Immature natural killer cell (primary cell): Measurements from ENCODE around the gene VWA1. TPM values are rescaled to one million over a fixed set of nuclear protein-coding genes. Genes with fewer than 3 reads are reported as not detected.
A peak's percentile ranks its signal among the peaks of the same experiment; 100 is the strongest.
"Not testable (repeated sequence)": the region's sequence is repeated elsewhere in the genome, so short reads cannot be mapped to it uniquely, and the experiment has no call there.

Experiments used
- DNase-seq, 3 donors: peaks; one replicate each; pipeline ENCODE4 v3.0.0; 2022; ENCODE audit warnings: mixed read lengths in 1 of 3
- H3K27ac Mint-ChIP-seq, 6 donors: one replicate each; pipeline ENCODE4 v1.8.0; 2020; ENCODE audit warnings: mixed read lengths in 6 of 6, mild to moderate bottlenecking in 5 of 6, inconsistent platforms in 4 of 6, moderate library complexity in 3 of 6
- H3K27me3 Mint-ChIP-seq, 3 donors: one replicate each; pipeline ENCODE4 v1.8.0; 2020 to 2021; ENCODE audit warnings: low read depth in 3 of 3, mild to moderate bottlenecking in 3 of 3, mixed read lengths in 3 of 3, moderate library complexity in 3 of 3, inconsistent platforms in 1 of 3
- H3K36me3 Mint-ChIP-seq, 3 donors: one replicate each; pipeline ENCODE4 v1.8.0; 2020; ENCODE audit warnings: mixed read lengths in 3 of 3, inconsistent platforms in 2 of 3, mild to moderate bottlenecking in 2 of 3
- H3K4me1 Mint-ChIP-seq, 2 donors: one replicate each; pipeline ENCODE4 v1.8.0; 2020; ENCODE audit warnings: inconsistent platforms in 2 of 2, mild to moderate bottlenecking in 2 of 2, mixed read lengths in 2 of 2, moderate library complexity in 1 of 2
- H3K4me3 Mint-ChIP-seq, 5 donors: one replicate each; pipeline ENCODE4 v1.8.0; 2020; ENCODE audit warnings: mild to moderate bottlenecking in 5 of 5, mixed read lengths in 5 of 5, inconsistent platforms in 3 of 5, moderate library complexity in 3 of 5
- H3K9me3 Mint-ChIP-seq, 6 donors: one replicate each; pipeline ENCODE4 v1.8.0; 2020; ENCODE audit warnings: mild to moderate bottlenecking in 6 of 6, mixed read lengths in 6 of 6, inconsistent platforms in 4 of 6, moderate library complexity in 3 of 6
- polyA plus RNA-seq, 3 donors: library from polyadenylated mRNA; unstranded; fragments of 300-500 nt; fragmentation: Illumina TruSeq; gene quantifications; one replicate each; pipeline ENCODE4 v1.2.3, GENCODE V29; 2021

VWA1 gene
- polyA plus RNA-seq, 3 donors from 2014 or later, result not detected

DNA sequence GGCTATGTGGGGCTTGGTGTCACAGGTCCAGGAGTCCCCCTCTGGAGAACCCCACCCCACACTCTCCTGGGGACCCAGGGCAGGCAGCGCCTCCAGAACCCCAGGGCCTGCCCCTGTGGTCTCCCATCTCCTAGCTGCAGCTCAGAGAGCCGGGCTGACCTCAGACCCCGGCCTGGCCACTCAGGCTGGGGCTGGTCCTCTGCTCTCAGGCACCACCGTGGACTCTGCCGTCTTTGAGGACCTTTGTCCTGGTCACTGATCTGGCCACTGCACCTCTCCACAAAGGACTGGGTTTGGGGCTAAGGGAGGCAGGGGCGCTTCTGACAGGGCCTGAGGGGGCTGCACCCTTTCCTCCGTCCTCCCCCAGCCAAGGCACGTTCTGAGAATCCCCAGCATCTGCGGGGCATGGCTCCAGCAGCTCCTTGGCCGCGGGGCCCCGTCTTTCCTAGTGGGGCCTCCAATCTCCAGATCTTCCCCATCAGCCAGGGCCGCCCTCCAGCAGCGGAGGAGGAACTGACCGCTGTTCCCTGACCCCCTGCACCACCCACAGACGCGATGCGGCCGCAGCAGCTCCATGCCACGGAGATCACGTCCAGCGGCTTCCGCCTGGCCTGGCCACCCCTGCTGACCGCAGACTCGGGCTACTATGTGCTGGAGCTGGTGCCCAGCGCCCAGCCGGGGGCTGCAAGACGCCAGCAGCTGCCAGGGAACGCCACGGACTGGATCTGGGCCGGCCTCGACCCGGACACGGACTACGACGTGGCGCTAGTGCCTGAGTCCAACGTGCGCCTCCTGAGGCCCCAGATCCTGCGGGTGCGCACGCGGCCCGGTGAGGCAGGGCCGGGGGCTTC is 3.3 kb downstream of the VWA1 start:
- Mint-ChIP-seq H3K4me3 (no peak overlapping the region), H3K27ac (no peak overlapping the region), H3K27me3 (peaks cover 2 to 7% (median 6%) of the 10 kb centered on the region in 3 donors), H3K9me3 (no peaks in the 10 kb centered on the region), H3K4me1 (peaks cover 0 to 2% of the 10 kb centered on the region in 2 donors), H3K36me3 (no peaks in the 10 kb centered on the region)
- no peak for DNase-seq

DNA sequence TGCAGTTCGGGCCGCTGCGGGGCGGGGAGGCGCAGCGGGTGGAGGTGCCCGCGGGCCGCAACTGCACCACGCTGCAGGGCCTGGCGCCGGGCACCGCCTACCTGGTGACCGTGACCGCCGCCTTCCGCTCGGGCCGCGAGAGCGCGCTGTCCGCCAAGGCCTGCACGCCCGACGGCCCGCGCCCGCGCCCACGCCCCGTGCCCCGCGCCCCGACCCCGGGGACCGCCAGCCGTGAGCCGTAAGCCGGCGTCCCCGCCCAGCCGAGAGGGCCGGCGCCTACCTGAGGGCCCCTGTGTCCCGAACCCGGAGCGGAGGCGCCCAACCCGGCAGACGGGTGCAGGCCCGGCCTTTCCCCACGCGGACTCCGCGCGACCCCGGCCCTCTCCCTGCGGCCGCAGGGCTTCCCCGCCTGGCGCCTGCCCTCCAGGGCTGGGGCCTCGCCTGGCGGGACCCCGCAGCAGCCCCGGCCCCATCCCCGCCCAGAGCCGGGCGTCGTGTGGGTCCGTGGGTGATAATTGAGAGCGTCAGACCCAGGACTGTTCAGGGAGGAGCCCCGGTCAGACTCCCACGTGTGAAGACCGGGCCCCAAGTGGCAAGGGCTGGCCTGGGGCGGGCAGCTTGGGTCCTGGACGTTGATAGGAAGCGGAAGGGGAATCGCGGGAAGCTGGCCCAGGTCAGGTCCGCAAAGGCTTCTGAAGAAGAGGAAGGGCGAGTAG is 4.2 kb downstream of the VWA1 start:
- no peak for DNase-seq
- H3K9me3 Mint-ChIP-seq, result no peaks in the 10 kb centered on the region
- peaks cover 2 to 11% (median 7%) of the 10 kb centered on the region in 3 donors for H3K27me3 Mint-ChIP-seq
- no peak overlapping the region for H3K27ac Mint-ChIP-seq
- H3K4me3 Mint-ChIP-seq, result no peak overlapping the region
- peaks cover 0 to 2% of the 10 kb centered on the region in 2 donors for H3K4me1 Mint-ChIP-seq
- no peaks in the 10 kb centered on the region for H3K36me3 Mint-ChIP-seq

DNA sequence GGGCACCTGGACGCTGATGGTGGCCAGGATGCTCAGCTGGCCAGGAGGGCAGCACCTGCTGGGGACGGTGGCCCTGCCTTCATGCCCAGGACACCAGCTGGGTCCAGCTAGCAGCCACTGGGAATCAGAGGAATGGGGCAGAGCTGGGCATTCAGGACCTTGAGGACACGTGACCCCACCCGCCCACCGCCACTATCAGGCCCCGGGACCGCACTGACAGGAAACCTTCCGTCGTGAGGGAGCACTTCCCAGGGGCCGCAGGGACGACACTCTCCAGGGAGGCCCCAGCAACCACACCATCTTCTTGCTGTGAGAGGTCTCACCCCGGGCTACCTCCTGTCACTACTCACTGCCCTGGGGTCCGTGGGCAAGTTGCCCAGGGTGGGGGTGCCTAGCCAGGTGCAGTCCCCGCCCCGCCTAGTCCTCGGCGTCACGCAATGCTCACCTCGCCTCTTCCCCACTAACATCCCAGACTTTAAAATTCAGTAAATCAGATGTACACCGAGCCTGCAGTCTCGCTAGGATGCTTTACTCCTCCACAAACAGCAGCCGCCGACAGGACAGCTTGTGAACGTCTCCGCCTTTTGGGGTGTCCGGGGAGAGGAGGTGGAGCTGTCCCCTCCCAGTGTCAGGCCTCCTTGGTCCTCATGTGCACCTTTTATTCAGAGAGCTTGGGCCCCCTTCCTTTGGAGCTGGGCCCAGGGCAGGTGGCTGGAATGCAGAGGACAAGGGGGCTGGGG is 4.9 kb downstream of the VWA1 start:
- H3K36me3 Mint-ChIP-seq, result no peaks in the 10 kb centered on the region
- peaks cover 2 to 8% (median 3%) of the 10 kb centered on the region in 3 donors for H3K27me3 Mint-ChIP-seq
- no peak overlapping the region for H3K4me3 Mint-ChIP-seq
- no peak for DNase-seq
- H3K4me1 Mint-ChIP-seq, result peaks cover 0 to 2% of the 10 kb centered on the region in 2 donors
- no peaks in the 10 kb centered on the region for H3K9me3 Mint-ChIP-seq
- no peak overlapping the region for H3K27ac Mint-ChIP-seq

DNA sequence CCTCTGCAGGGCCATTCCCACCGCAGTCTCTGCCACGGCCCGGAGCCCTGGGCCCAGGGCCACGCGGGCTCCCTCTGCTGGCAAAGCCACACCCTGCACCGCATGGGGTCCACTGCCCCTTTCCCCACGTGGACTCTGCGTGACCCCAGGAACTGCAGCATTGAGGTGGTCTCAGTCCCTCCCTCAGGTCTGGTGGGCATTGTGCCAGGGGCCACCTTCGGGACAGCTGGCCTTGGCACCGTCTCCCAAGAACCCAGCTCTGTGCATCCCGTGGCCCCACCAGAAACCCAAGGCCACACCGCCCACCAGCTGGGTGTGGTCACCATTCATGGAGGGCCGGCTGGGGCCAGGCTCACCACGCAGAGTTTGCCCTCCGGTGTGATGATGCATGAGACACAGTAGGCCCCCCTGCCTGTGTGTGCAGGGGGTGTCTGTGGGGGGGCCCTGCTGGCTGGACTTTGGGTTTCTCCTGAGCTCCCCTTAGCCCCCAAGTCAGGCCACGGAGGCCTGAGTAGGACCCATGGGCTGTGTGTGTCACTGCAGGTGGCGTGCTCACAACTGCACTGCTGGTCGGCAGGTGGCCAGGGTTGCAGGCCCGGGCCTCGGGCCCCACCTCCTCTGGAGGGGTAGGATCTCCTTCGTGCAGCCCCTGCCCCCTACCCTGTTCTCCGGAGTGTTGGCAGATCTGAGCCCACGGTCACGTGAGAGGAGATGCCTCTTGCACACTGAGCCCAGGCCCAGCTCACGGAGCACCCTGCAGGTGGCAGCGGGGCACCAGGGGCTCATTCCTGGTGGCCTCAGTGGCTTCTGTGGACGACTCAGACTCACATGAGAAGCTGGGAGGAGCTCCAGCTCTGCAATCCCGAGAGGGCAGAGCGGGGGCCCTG is 5.8 kb downstream of the VWA1 start:
- Mint-ChIP-seq H3K9me3 (no peaks in the 10 kb centered on the region), H3K27ac (no peak overlapping the region), H3K27me3 (peaks cover 2 to 7% (median 3%) of the 10 kb centered on the region in 3 donors), H3K4me1 (peaks cover 0 to 1% of the 10 kb centered on the region in 2 donors), H3K36me3 (no peaks in the 10 kb centered on the region), H3K4me3 (no peak overlapping the region)
- peak; percentile 31 to 48 (median 44) for DNase-seq

DNA sequence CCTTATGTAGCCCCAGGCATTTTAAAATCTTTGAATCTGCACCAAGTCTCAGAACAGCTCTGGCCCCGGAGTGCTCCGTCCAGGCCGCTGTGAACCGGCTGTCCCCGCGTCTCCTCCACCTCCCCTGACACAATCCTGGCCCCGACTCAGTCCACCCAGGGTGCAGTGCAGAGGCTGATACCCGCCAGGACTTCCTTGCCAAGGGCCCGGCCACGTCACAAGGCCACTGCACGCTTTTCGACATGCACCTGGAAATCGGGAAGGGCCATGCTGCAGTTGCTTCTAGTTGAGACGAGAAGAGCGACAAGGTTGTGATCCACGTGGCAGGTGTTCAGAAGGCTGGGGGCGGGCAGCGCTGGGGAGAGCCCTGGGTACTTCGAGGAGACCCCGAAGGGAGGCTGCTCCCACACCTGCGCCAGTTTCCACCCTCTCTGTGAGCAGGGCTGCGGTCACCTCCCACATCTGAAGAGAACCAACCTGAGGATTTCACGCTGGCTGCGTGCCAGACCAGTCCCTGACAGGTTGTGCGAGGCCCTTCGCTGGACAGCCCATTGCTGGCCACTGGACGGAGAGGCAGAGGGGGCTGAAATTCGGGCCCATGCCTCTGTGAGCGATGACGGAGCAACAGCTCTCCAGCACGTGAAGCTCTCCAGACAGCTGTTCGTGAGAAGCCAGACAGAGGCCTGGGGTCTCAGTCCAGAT is 6.7 kb downstream of the VWA1 start:
- no peaks in the 10 kb centered on the region for H3K36me3 Mint-ChIP-seq
- H3K4me1 Mint-ChIP-seq, result peaks cover 0 to 1% of the 10 kb centered on the region in 2 donors
- H3K4me3 Mint-ChIP-seq, result no peak overlapping the region
- DNase-seq, result no peak
- no peaks in the 10 kb centered on the region for H3K9me3 Mint-ChIP-seq
- H3K27me3 Mint-ChIP-seq, result peaks cover 2 to 4% (median 3%) of the 10 kb centered on the region in 3 donors
- H3K27ac Mint-ChIP-seq, result no peak overlapping the region

DNA sequence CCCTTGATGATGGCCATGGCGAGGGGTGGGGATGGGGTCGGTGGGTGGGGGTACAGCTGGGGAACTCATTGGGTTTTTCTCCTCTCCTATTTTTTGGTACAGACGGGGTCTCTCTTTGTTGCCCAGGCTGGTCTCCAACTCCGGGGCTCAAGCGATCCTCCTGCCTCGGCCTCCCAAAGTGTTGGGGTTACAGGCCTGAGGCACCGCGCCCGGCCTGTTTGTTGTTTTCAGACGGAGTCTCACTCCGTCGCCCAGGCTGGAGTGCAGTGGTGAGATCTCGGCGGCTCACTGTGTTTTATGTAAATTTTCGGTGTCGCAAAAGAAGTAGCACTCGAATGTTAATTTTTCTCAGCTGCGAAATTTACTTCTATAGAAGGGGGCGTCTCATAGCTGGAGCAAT is 11.1 kb downstream of the VWA1 start:
- not testable (repeated sequence) for H3K9me3 Mint-ChIP-seq, H3K4me1 Mint-ChIP-seq, H3K27me3 Mint-ChIP-seq, H3K27ac Mint-ChIP-seq, H3K36me3 Mint-ChIP-seq, DNase-seq, H3K4me3 Mint-ChIP-seq

DNA sequence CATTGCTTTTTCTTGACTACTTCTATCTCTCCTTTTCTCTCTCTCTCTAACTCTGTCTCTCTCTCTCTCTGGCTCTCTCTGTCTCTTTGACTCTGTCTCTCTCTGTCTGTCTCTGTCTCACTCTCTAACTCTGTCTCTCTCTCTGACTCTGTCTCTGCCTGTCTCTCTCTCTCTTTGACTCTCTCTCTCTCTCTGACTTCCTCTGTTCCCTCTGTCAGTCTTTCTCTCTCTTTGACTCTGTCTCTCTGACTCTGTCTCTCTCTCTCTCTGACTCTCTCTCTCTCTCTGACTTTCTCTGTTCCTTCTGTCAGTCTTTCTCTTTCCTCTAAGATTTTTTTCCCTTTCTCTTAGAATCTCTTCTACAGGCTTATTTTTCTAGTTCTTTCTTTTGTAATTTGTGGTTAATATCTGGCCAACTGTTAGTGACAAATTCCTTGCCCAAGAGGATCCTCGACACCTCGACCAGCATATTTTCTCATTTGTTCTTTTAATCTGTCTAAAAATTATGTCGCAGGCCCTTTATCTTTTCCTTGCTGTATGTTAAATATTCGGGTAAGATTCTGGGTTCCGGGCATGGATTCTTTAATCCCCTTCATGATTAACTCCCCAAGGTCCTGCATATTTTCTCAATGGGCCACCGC is 13.7 kb downstream of the VWA1 start, which contains the start of gene ATAD3C:
Gene ATAD3C (plus strand): TSS at position 591 of the 641 bp plus-strand sequence. CDS start 995 bp downstream, outside the sequence.
- Mint-ChIP-seq H3K27me3 (peaks cover 0 to 4% (median 0%) of the 10 kb centered on the region in 3 donors), H3K36me3 (no peaks in the 10 kb centered on the region), H3K27ac (no peak within 1 kb of the TSS), H3K9me3 (no peaks in the 10 kb centered on the region), H3K4me3 (no peak within 1 kb of the TSS), H3K4me1 (no peaks in the 10 kb centered on the region)
- no peak for DNase-seq

DNA sequence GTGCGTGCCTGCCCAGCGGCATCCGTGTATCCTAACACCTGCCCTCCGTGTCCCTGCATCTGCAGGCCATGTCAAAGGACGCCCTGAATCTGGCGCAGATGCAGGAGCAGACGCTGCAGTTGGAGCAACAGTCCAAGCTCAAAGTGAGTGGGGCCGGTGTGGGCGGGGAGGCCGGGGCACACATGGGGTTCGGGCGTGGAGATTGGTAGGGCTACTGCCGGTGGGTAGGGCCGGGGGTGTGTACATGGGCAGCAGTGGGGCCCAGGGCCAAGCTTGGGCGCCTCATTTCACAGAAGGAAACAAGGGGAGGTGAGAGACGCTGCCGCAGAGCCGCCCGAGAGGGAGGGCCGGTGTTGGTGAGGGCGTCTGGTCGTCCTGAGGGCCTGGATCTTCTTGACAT is 15.1 kb downstream of the VWA1 start:
- H3K4me3 Mint-ChIP-seq, H3K27ac Mint-ChIP-seq, H3K36me3 Mint-ChIP-seq, DNase-seq, H3K9me3 Mint-ChIP-seq, H3K27me3 Mint-ChIP-seq, H3K4me1 Mint-ChIP-seq: not testable (repeated sequence)

DNA sequence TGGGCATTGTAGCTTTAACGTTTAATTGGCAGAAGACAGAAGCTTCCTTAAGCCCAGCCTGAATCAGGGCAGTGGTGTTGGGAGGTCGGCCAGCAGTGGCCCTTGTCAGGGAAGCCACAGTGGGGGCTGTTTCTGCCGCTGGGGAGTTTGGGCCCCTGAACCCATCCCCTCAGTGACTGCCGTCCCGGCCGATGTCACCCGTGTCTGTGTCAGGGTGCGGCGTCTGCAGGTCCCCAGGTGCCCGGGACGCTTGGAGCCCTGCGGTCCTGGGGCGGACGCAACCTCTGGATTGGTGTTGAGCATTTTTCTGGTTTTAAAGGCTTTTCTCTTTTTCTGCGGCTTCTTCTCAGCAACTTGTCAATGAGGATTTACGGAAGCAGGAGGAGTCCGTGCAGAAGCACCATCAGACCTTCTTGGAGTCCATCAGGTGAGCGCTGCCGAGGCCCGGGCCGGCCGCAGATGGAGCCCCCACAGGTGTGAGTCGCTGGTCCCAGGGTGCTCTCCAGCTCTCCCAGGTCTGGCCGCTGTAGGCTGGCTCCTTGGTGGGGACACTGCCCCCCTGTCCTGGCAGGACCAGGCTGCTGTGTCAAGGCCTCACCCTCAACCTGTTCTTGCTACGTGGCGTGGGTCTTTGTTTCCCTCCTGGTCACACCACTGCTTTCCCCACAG is 16.3 kb downstream of the VWA1 start:
- H3K9me3 Mint-ChIP-seq, result no peaks in the 10 kb centered on the region
- DNase-seq, result no peak
- H3K4me1 Mint-ChIP-seq, result no peaks in the 10 kb centered on the region
- no peak overlapping the region for H3K4me3 Mint-ChIP-seq
- H3K27ac Mint-ChIP-seq, result no peak overlapping the region
- H3K36me3 Mint-ChIP-seq, result no peaks in the 10 kb centered on the region
- H3K27me3 Mint-ChIP-seq, result peaks cover 0 to 4% (median 2%) of the 10 kb centered on the region in 3 donors

DNA sequence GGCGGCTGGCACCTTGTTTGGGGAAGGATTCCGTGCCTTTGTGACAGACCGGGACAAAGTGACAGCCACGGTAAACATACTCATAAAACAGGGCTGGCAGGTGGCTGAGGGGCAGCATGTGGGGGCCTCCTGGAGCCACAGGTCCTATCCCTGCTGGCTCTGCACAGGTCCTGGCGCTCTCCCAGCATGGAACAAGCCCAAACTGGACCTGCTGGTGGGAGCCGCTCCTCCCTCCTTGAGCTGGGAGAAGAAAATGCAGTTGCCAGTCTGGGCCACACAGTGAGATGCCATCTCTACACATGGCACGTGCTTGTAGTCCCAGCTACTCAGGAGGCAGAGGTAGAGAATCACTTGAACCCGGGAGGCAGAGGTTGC is 16.9 kb downstream of the VWA1 start:
- not testable (repeated sequence) for H3K36me3 Mint-ChIP-seq, H3K4me3 Mint-ChIP-seq, DNase-seq, H3K27ac Mint-ChIP-seq, H3K27me3 Mint-ChIP-seq, H3K9me3 Mint-ChIP-seq, H3K4me1 Mint-ChIP-seq

DNA sequence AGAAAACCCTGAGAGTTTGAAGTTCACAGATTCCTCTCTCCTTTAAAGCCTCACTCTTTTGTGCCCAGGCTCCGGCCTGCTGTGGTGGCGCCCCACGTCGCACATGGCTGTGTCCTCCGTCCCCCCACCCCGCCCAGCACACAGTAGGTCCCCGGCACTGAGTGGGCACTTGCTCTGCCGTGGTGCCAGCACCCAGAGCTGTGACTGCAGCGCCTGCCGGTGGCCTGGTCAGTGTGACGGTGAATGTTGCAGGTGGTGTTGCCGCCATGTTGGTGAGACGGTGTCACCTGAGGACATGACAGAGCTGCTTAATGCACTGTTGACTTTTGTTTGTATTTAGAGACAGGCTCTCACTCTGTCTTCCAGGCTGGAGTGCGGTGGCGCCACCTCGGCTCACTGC is 17.4 kb downstream of the VWA1 start:
- DNase-seq, result no peak
- no peak overlapping the region for H3K27ac Mint-ChIP-seq
- peaks cover 0 to 4% (median 2%) of the 10 kb centered on the region in 3 donors for H3K27me3 Mint-ChIP-seq
- H3K36me3 Mint-ChIP-seq, result no peaks in the 10 kb centered on the region
- H3K4me3 Mint-ChIP-seq, result no peak overlapping the region
- H3K4me1 Mint-ChIP-seq, result no peaks in the 10 kb centered on the region
- no peaks in the 10 kb centered on the region for H3K9me3 Mint-ChIP-seq
